Adipose tissue (tissue), 3 donors: Measurements from ENCODE around the gene MRPL55. TPM values are rescaled to one million over a fixed set of nuclear protein-coding genes. Genes with fewer than 3 reads are reported as not detected.

Source experiments
- H3K27ac ChIP-seq: one replicate; pipeline ENCODE4 v1.5.1; 2013; ENCODE audit warnings: low read depth, low read length
- WGBS, 3 donors: extraction: QIAGEN DNeasy Blood & Tissue Kit; methylation state at CpG; one replicate each; pipeline ENCODE4 v1.1.7; 2013; 5-methylcytosine and 5-hydroxymethylcytosine counted together
- polyA plus RNA-seq, 3 donors: library from polyadenylated mRNA; stranded (reverse); fragments of 200-250 nt; gene quantifications; one replicate each; pipeline ENCODE4 v1.2.3, GENCODE V29; 2013
- donor health status: healthy with polysubstance abuse.
- donor health status: Bipolar disorder and iron deficiency.
- donor health status: healthy.

The MRPL55 gene
- polyA plus RNA-seq, 3 donors: 45.7 to 92.6 (median 64.4) TPM

DNA sequence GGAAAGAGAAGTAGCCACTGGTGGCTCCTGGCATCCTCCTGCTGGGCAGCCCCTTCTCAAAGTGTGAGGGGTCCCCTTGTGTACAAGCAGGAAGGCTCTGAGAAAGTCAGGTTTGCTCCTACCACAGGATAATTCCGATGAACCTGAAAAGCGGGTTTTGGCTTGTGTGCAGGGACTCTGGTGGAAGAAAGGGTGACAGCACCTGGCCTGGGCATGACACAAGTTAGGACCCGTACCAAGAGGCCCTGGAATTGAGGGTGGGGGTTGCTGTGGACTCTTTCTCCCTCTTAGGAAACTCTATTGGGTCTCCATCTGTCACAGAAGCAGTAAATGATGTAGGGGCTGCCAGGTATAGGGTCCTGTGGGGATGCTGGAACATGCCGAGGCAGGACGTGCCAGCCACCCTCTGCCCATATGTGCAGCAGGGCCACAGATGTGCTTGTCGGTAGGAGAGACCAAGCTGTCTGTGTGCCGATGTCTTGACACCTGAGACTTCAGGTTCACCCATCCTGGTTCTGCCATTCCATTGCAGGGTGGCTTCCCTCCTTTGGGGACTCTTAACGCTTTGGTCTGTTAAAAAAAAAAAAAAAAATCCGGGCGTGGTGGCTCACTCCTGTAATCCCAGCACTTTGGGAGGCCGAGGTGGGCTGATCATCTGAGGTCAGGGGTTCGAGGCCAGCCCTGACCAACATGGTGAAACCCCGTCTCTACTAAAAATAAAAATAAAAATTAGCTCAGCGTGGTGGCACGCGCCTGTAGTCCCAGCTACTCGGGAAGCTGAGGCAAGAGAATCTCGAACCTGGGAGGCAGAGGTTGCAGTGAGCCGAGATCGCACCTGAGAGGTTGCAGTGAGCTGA, 15.8 kb downstream of the MRPL55 start:
- WGBS, 3 donors: 76 to 98% (median 96%) methylated on average over 20 of the region's 20 CpGs
- no peak overlapping the region for H3K27ac ChIP-seq

DNA sequence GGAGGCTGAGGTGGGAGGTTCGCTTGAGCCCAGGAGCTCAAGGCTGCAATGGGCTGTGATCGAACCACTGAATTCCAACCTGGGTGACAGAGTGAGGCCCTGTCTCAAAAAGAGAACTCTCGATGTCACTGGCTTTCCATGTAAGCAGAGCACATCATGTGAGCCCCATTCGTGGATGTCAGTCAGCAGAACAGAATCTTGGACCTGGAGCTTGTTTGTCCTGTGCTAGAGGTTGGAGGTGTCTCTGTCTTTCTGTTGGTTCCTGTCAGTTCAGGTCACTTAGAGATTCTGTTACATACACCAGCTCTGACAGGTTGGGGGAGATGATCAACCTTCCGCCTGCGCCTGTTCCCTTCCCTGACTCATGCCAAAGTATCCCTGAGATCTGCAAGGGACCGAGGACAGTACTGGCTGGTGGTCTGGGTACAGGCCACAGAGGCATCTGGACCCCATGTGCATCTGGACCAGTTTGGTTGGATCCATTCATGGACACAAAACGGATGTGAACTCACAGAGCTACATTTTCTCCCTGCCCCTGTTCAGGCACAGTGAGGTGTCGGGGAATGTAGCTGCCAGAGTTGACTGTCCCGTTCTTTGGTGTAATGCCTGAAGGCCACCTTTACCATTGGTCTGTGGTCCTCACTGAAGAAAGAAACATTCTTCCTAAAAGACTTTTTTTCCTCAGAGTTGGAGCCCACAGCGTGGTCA, 16.6 kb downstream of the MRPL55 start:
- WGBS, 3 donors: 64 to 91% (median 89%) methylated on average over 11 of the region's 11 CpGs
- H3K27ac ChIP-seq: no peak overlapping the region

DNA sequence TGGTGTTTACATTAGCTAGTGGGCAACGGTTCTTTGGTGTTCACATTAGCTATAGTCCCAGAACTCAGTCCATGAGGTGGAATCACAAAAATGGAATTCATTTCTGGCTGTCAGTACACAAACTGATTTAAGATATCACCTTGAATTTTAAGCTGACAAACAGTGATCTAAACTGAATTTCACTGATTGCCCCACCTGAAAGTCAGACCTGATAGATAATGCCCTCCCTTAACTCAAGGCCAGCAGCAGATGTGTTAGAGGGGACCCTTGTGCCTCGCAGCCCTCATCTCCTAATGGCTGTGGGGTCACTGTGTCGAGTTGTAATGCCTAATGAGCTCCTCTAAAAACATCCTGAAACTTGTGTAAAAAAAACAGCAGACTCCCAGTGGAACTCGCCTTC, 18.0 kb downstream of the MRPL55 start:
- WGBS, 3 donors: 34 to 67% (median 56%) methylated on average over 4 of the region's 4 CpGs

DNA sequence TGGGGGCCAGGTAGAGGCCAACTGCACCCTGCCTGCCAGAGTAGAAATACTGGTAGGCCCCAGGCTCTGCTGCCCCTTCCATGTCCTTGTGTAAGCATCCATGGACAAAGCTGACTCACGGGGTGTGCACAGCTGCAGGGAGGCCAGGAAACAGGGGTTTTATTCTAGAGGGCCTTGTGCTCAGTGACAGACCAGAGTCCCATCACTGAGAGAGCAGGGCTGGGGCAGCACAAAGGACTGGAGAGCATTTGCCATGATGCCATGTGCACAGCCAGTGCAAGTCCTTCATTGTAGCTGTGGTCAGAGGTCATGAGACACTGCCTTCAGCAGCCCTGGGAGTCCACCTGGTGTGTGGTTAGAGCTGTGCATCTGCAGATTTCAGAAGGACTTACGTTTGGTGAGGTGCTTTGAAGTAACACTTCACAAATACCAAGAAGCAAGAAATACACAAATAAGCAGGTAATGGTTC, 18.5 kb downstream of the MRPL55 start:
- no peak overlapping the region for H3K27ac ChIP-seq
- WGBS, 3 donors: 13 to 25% (median 23%) methylated on average over 2 of the region's 2 CpGs

More for the DNA sequence above, 18.0 kb downstream of the MRPL55 start:
- no peak overlapping the region for H3K27ac ChIP-seq

DNA sequence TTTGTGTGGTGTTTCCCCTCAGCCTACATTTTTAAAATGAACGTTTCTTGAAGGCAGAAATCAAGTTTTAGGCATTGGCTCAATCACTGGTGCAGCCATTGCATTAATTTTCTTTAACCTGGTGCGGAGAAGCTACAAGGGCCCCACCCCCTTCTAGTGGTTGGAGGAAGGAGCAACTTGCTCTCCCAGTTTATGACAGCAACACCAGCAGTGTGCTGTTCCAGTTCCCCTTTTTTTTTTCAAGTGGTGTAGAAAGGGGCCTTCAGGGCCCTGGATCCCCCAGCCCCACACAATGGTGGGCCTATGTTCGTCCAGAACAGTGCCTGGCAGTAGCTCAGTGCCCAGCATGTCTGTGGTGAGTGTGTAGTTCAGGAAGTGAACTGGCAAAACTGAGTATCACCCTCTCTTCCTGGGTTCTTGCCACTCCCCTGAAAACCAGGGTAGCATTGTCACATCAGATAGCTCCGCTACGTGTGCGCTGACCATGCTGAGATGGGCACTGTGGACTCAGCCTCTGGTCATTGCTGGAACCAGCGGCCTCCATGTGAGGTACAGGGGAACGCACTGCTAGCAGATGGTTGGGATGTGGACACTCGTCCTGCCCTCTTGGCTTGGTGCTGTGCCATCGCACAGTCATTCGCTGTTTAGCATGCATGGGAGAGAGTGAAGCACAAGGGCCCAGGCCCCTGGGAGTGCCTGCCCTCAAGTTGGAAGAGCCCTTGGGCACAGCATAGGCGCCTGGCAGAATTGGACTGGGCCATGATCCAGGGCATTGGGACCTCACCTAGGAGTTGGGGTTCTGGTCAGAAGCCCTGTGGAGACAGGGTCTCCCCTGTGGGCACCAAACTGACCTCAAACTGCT, 19.3 kb downstream of the MRPL55 start:
- WGBS, 3 donors: 36 to 62% (median 60%) methylated on average over 12 of the region's 12 CpGs
- no peak overlapping the region for H3K27ac ChIP-seq

DNA sequence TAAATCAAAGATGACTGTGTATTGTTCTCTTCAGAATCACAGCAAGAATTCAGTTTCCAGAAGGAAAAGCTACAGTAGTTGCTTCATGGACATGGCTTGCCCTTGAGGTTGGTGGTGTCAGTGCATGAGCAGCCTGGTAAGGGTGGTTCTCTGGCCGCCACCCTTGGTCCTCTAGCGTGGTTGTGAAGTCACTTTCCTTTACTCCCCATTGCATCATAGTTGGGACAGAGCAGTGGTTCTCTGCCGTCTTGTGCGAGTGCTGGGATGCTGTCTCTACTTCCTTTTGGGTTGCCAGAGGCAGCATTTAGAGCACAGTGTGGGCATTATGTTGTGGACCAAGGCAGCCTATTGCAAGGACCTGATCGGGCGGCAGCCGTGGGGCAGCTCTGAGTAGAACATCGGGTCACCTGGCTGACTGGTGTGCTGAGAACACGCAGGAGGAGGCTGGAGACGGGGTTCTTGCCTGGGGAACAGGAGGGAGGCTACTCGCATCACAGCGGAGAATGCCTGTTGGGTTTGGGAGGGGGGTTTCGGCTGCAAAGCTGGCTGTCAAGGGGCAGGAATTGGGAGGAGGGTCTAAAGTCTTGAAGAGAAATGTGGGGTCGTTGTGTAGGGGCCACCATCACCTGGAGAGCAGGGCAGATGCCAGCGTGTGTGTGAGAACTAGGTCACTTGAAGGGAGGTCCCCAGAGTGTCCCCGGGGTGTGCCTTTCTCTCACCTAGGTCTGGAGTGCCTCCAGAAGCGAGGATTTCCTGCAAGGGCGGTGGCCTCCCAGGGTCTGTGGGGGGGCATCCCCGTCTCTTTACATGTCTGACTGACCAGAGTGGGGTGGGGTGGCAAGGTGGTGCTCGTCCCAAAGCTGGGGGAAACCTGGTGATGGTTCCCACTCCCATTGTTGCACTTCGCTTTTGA, 20.3 kb downstream of the MRPL55 start:
- 42 to 61% (median 59%) methylated on average over 20 to 21 of the region's 21 CpGs for WGBS, 3 donors
- H3K27ac ChIP-seq: no peak overlapping the region

DNA sequence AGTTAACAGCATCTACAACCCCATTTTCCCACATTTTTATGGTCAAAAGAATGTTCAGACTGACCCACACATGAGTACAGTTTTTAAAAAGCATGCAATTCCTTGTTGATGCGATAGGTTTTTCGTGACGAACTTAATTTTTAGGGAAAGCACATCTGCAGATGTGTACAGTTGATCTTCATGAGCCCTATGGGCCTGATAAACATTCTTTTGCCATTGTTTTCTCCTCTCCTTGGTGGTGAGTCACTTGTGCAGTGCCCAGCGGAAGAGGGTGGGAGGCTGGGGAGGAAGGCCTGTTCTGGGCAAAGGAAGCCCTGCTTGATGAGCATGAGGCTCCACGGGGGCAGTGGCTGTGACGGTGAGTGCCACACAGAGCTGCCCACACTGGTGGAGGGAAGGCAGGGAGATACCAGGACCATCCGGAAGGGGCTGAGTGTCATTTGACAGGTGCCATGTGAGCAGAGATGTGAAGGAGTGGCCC, 21.3 kb downstream of the MRPL55 start:
- WGBS, 3 donors: 23 to 38% (median 28%) methylated on average over 7 of the region's 7 CpGs
- H3K27ac ChIP-seq: no peak overlapping the region

DNA sequence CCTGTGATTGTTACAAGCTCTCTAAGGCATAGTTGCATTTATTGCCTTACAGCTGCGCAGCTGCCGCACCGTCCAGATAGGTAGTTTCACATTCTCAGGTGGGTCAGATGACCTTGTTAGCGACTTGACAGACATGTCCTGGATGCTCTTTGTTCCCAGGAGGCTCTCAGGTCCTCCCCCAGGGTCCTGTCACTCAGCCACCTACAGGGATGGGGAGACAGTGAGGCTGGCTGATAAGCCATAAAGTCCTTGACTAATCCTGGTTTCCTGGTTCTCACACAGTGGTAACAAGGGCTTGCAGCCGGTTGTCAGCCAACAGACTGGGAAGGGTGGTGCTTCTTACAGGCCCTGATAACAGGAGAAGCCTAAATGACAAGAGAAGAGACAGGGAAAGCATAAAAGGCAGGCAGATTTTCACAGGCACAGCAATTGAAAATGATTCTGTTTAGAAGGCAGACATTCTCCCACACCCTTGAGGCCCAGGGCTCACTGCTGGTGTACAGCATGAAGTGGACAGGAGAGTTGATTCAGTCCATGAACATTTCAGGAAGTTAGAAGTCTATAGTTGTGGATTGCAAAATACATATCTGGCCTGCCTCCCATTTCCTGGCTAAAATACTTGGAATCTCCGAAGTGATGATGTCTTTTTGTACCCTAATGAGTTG, 23.7 kb downstream of the MRPL55 start:
- no peak overlapping the region for H3K27ac ChIP-seq
- WGBS, 3 donors: 11 to 49% (median 42%) methylated on average over 6 of the region's 6 CpGs

DNA sequence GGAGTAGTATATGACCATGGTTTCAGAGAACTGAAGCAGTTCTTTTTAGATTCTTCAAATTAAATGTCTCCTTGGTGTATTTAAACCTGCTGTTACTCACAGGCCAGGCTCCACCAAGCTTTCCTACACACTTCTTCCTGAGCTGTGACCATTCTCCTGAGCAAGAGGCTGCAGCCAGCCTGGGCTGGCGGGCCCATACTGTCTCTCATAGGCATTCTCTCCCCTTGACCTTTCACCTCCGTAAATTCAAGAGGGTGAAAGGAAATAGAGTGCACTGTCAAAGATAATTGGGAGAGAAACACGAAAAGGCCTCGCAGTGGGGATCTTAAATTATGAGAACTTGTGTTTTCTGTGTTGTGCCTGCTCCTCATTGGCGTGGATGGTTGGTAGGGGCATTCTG, 24.3 kb downstream of the MRPL55 start:
- WGBS, 3 donors: 28 to 57% (median 41%) methylated on average over 5 of the region's 5 CpGs
- no peak overlapping the region for H3K27ac ChIP-seq

DNA sequence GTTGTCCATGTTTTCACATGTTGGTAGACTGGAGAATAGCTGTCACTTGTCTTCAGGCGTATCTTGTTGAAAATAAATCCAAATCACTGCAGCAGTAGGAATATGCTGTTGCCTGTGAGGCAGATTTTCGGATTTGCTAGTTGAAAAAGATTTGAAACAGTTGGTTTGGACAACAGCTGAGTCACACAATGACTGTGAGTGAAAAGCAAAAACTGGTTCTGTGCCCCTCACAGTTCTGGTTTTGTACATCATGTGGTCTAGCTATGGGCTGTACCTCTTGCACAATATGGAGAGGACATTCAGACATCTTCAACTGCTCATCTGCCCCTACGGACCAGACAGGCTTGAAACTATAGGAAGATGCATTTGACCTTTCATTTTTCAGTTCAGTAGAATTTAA, 24.8 kb downstream of the MRPL55 start:
- H3K27ac ChIP-seq: no peak overlapping the region
- WGBS, 3 donors: 6 to 12% (median 8%) methylated on average over 3 of the region's 3 CpGs

DNA sequence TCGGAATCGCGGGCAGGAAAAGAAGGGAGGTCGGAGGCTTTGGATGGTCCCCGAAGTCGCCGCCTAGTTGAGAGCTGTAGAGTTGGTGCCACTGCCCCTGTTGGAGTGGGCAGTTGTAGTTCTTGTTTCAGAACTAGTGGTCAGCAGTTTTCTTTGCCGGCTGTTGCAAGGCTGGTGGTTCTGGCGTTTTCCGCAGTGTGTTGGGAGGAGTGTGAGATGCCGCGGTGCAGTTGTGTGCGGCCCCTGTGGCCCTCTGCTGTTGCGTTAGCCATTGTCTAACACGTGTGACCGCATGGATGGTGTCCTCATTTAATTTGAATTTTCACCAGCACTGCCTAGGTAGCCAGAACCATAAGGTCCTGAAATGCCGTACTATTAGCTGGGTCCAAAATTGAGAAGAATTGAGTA, 25.2 kb downstream of the MRPL55 start:
- WGBS, 3 donors: 1 to 3% (median 2%) methylated on average over 17 of the region's 17 CpGs
- H3K27ac ChIP-seq: no peak overlapping the region

DNA sequence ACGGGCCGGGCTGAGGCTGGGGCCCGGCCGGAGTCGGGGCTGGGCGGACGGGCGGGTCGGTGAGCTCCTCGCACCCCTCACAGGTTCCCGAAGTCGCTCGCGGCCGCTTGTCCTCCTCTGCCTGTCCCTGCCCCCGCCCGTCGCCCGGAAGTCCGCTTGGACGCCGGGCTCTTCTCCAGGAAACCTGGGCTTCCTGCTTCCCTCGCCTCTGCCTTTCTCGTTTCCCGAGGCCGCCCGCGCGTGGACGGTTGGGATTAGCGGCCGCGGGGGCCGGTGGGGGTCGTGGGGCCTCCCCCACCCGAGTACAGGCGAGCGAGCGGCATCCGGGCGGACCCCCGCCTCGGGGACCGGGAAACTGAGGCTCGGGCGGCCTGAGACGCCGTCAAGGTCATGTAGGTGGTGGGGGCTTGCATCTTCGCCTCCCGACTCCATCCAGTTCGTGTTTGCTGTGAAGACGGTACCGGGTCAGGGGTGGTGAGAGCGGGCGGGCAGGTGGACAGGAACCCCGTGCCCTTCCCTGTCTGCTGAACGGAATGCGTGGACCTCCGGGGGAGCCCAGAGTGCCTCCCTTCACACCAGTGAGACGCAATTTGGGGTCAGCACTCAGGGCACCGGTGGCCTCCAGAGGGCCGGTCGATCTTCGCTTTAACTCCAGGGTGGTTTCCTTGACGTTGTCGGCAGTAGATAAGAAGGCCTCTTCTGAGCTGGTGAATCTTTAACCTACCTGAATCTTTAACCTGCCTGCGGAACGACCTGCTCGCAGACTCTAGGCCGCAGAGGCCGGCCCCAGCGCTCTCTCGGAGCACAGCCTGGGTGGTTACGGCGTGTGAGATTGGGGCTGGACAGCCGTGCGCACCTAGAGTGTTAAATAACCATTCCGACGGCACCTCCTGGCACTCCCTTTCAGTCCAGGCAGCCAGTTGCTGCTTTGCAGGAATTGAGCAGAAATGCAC, 25.9 kb downstream of the MRPL55 start:
- WGBS, 3 donors: 0% methylated on average over 70 to 79 of the region's 79 CpGs
- peak overlapping the region; percentile 99 for H3K27ac ChIP-seq

DNA sequence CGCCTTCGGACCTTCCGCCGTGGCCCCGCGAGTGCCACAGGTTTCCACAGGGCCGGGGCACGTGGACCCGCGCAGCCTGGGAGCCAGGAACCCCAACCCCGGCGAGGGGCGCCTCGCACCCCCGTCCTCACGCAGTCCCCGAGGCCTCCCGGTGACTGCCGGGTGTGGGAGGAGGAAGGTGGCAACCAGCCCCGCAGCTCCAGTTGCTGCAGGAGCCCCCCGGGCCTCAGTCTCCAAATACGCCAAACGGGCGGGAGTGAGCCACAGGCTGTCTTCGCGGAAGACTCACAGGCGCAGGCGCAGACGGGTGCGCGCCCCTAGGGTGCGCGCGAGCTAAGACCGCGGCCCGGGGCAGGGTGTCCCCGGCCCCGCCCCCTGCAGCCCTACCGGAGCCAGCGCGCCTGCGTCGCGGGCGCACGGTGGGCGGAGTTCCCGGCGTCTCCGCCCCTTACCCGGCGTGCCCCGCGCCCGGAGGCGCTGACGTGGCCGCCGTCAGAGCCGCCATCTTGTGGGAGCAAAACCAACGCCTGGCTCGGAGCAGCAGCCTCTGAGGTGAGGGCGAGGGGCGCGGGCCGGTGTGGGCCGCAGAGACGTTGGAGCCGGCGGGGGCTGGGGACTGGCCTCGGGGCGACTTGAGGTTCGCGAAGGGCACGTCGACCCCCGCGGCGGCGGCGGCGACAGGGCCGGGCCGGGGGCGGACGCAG, 26.7 kb downstream of the MRPL55 start, which contains the start of gene ARF1:
Gene ARF1, plus strand, starts transcription at position 495 of the 704 bp plus-strand sequence. CDS start 14,407 bp downstream, outside the sequence.
- H3K27ac ChIP-seq: peak within 1 kb of the TSS; percentile 99
- WGBS, 3 donors: 0 to 1% (median 0%) methylated on average over 74 to 87 of the region's 87 CpGs

DNA sequence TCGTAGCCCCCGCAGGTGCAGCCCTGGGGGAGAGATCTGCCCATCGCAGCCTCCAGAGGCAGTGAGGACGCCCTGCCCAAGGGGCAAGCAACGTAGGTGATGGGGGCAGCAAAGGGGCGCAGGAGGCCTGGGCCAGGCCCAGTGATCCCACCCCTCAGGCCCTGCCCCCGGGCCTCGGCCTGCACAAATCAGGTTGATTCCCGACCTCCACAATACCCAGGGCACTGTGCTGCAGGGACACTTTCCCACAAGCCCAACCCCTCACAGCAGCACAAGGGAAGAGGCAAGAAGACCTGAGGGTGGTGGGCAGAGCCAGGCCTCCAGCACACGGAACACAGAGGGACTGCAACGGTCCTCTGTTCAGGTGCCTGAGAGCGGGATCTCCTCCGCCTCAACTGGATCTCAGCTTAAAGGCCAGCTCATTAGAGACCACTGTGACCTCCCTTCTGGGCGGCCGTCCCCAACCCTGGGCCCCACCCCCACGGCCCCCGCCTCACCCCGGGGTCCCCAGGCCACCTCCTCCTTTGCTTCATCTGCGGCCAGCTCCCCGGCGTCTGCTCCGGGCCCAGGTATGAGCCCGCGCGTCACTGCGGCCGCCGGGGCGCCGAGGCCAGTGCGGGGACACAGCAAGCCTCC, 27.4 kb downstream of the MRPL55 start:
- H3K27ac ChIP-seq: no peak overlapping the region
- 10 to 13% (median 12%) methylated on average over 22 to 31 of the region's 31 CpGs for WGBS, 3 donors

DNA sequence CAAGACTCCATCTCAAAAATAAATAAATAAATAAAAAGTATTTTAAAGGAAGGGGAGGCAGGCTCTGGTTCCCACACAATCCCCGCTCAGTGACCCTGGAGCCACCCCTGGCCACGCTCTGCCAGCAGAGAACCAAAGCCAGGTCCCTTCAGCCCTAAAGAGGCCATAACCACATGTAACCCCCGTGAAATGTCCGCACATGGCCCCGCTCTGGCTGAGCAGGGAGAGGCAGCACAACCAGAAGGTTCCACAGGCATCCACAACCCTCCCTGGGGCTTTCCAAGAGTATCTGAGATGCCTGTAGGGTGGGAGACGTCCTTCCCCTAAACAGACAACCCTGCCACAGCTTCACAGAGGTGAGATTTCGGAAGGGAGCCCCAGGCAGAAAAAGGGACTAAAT, 28.0 kb downstream of the MRPL55 start:
- WGBS, 3 donors: 68 to 80% (median 79%) methylated on average over 7 of the region's 7 CpGs
- no peak overlapping the region for H3K27ac ChIP-seq
